ENCODE results near the gene EFCAB12. TPM values are rescaled to one million over a fixed set of nuclear protein-coding genes. Genes with fewer than 3 reads are reported as not detected.

EFCAB12 gene
- total and polyA plus RNA-seq, 2 of the 13 experiments (the other 11 are each of a cell fraction or from before 2014, with no cell fraction given): 0.31 to 2.4 TPM

DNA sequence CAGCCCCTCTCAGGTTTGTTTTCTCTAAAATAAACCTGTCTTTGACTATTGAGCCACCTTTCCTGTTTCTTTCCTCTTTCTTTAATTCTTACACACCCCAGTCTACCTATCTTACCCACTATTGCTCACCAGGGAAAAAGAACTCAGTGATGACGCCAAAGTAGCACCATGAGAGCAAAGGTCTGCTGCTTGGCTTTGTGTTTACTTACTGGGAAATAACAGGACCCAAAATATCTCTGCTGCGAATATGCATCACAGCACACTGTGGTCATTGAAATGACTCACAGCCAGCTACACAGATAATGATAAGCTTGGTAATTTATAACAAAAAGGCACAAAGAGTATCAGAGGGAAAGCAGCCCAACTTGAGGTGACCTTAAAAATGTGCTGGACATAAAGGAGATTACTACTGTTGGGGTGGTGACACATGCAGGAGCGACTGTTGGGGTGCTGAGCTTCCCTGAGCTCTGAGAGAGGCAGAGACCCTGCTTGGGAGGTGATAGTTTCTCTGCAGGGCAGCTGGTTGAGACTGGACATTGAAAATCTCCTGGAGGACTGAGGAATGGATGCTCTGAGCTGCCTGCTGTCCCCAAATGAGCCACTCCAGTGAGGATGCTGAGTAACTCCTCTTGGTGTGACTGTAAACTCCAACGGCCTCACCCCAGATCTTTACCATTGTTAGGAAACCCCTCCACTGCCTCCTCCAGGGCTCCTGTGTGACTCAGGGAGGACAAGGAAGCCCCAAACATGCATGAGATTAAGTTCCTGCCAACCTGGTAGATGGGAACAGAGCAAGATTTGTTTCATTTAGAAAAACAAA is 14.5 kb downstream of the EFCAB12 start (continued):
- TF ChIP-seq FOXP1 (IDR thresholded peaks at IDR 0.05) (no peak), FOXP1 (CRISPR knock-in tag; IDR thresholded peaks at IDR 0.05) (peak; percentile 63), EP300 (IDR thresholded peaks at IDR 0.05; ENCODE audit: low read depth in 2 of 2, low read length in 2 of 2) (peak in 1 of 2 experiments; percentile 59; a peak in 1 of 4 replicates), EP300 (CRISPR knock-in tag; IDR thresholded peaks at IDR 0.05; ENCODE audit: borderline replicate concordance) (0 out of 2 replicates have a peak, but pooled peaks have one; percentile 19), FOXK1 (CRISPR knock-in tag; IDR thresholded peaks at IDR 0.05; ENCODE audit: borderline replicate concordance, low read depth) (peak; percentile 48; the same call in 1 of the 2 replicates), PPARG (CRISPR knock-in tag; conservative IDR thresholded peaks at IDR 0.05) (peak; percentile 49; the same call in 1 of the 2 replicates), CREM (IDR thresholded peaks at IDR 0.05) (peak; percentile 75), CREM (CRISPR knock-in tag; IDR thresholded peaks at IDR 0.05) (no peak), RARA (CRISPR knock-in tag; IDR thresholded peaks at IDR 0.05) (peak; percentile 40), LCORL (IDR thresholded peaks at IDR 0.05) (peak; percentile 70; the same call in 1 of the 2 replicates), LCORL (CRISPR knock-in tag; IDR thresholded peaks at IDR 0.05) (peak; percentile 59; the same call in 1 of the 2 replicates), ELF3 (CRISPR knock-in tag; IDR thresholded peaks at IDR 0.05) (peak; percentile 39; the same call in 1 of the 2 replicates), ZBTB21 (CRISPR knock-in tag; IDR thresholded peaks at IDR 0.05) (peak; percentile 95), RXRB (CRISPR knock-in tag; IDR thresholded peaks at IDR 0.05; ENCODE audit: borderline replicate concordance) (peak; percentile 64), TEAD3 (CRISPR knock-in tag; optimal IDR thresholded peaks at IDR 0.05; ENCODE audit: borderline replicate concordance) (peak; percentile 24), STAG1 (CRISPR knock-in tag; IDR thresholded peaks at IDR 0.05) (no peak), FOXA1 (IDR thresholded peaks at IDR 0.05) (no peak), FOXA1 (CRISPR knock-in tag; IDR thresholded peaks at IDR 0.05) (peak; percentile 78), MEF2D (CRISPR knock-in tag; IDR thresholded peaks at IDR 0.05) (0 out of 2 replicates have a peak, but pooled peaks have one; percentile 60), HMG20A (CRISPR knock-in tag; IDR thresholded peaks at IDR 0.05; ENCODE audit: borderline replicate concordance) (peak; percentile 79; the same call in 1 of the 2 replicates), KDM1A (CRISPR knock-in tag; IDR thresholded peaks at IDR 0.05) (0 out of 2 replicates have a peak, but pooled peaks have one; percentile 9), PHF20 (CRISPR knock-in tag; IDR thresholded peaks at IDR 0.05) (no peak)
- TF ChIP-seq, protein P1, sequence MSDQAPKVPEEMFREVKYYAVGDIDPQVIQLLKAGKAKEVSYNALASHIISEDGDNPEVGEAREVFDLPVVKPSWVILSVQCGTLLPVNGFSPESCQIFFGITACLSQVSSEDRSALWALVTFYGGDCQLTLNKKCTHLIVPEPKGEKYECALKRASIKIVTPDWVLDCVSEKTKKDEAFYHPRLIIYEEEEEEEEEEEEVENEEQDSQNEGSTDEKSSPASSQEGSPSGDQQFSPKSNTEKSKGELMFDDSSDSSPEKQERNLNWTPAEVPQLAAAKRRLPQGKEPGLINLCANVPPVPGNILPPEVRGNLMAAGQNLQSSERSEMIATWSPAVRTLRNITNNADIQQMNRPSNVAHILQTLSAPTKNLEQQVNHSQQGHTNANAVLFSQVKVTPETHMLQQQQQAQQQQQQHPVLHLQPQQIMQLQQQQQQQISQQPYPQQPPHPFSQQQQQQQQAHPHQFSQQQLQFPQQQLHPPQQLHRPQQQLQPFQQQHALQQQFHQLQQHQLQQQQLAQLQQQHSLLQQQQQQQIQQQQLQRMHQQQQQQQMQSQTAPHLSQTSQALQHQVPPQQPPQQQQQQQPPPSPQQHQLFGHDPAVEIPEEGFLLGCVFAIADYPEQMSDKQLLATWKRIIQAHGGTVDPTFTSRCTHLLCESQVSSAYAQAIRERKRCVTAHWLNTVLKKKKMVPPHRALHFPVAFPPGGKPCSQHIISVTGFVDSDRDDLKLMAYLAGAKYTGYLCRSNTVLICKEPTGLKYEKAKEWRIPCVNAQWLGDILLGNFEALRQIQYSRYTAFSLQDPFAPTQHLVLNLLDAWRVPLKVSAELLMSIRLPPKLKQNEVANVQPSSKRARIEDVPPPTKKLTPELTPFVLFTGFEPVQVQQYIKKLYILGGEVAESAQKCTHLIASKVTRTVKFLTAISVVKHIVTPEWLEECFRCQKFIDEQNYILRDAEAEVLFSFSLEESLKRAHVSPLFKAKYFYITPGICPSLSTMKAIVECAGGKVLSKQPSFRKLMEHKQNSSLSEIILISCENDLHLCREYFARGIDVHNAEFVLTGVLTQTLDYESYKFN (CRISPR knock-in tag; conservative IDR thresholded peaks at IDR 0.05): peak; percentile 88
- TF ChIP-seq, protein P2, sequence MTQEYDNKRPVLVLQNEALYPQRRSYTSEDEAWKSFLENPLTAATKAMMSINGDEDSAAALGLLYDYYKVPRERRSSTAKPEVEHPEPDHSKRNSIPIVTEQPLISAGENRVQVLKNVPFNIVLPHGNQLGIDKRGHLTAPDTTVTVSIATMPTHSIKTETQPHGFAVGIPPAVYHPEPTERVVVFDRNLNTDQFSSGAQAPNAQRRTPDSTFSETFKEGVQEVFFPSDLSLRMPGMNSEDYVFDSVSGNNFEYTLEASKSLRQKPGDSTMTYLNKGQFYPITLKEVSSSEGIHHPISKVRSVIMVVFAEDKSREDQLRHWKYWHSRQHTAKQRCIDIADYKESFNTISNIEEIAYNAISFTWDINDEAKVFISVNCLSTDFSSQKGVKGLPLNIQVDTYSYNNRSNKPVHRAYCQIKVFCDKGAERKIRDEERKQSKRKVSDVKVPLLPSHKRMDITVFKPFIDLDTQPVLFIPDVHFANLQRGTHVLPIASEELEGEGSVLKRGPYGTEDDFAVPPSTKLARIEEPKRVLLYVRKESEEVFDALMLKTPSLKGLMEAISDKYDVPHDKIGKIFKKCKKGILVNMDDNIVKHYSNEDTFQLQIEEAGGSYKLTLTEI (CRISPR knock-in tag; conservative IDR thresholded peaks at IDR 0.05): no peak
- TF ChIP-seq, protein P3, sequence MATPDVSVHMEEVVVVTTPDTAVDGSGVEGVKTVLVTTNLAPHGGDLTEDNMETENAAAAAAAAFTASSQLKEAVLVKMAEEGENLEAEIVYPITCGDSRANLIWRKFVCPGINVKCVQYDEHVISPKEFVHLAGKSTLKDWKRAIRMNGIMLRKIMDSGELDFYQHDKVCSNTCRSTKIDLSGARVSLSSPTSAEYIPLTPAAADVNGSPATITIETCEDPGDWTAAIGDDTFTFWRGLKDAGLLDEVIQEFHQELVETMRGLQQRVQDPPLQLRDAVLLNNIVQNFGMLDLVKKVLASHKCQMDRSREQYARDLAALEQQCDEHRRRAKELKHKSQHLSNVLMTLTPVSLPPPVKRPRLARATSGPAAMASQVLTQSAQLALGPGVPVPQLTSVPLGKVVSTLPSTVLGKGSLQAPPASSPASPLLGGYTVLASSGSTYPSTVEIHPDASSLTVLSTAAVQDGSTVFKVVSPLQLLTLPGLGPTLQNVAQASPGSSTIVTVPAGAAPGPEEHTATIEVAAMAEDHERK (CRISPR knock-in tag; IDR thresholded peaks at IDR 0.05; ENCODE audit: low read depth): no peak
- TF ChIP-seq, protein P4, sequence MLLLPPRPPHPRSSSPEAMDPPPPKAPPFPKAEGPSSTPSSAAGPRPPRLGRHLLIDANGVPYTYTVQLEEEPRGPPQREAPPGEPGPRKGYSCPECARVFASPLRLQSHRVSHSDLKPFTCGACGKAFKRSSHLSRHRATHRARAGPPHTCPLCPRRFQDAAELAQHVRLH (CRISPR knock-in tag; IDR thresholded peaks at IDR 0.05; ENCODE audit: borderline replicate concordance, low read depth): 0 out of 2 replicates have a peak, but pooled peaks have one; percentile 36

Measured in HepG2 (cell line).